Natural killer cell treated with Interleukin-12 subunit alpha and Interleukin-12 subunit beta and Interleukin-15 and Interleukin-18, amount 100 ng/mL, for 72 hours (primary cell): Measurements from ENCODE around the gene ZP1. TPM values are rescaled to one million over a fixed set of nuclear protein-coding genes. Genes with fewer than 3 reads are reported as not detected.
"Not testable (repeated sequence)": the region's sequence is repeated elsewhere in the genome, so short reads cannot be mapped to it uniquely, and the experiment has no call there.

Experiments
- ATAC-seq, 2 donors: fragments of 150-1000 bp; cut with Tn5 transposase in 1 of 2; sonication (Bioruptor Pico), chemical (Tn5 transposase) in 1 of 2; 2 replicates each; pipeline ENCODE4 v1.10.0; 2021
- DNase-seq: peaks from one replicate; pipeline ENCODE4 v3.0.0; 2022; ENCODE audit warnings: low spot score
- H3K27ac Mint-ChIP-seq, 2 donors: 1 replicate in 1 of 2; 2 replicates in 1 of 2; pipeline ENCODE4 v1.8.0; 2022; ENCODE audit warnings: mixed read lengths in 2 of 2, mild to moderate bottlenecking in 1 of 2, moderate library complexity in 1 of 2
- H3K27me3 Mint-ChIP-seq, 2 donors: 1 replicate in 1 of 2; 2 replicates in 1 of 2; pipeline ENCODE4 v1.8.0; 2022; ENCODE audit warnings: mixed read lengths in 2 of 2
- H3K36me3 Mint-ChIP-seq: one replicate; pipeline ENCODE4 v1.8.0; 2022; ENCODE audit warnings: mixed read lengths
- H3K4me1 Mint-ChIP-seq, 2 donors: 1 replicate in 1 of 2; 2 replicates in 1 of 2; pipeline ENCODE4 v1.8.0; 2022; ENCODE audit warnings: low read depth in 2 of 2, mixed read lengths in 2 of 2, mild to moderate bottlenecking in 1 of 2
- H3K4me3 Mint-ChIP-seq: one replicate; pipeline ENCODE4 v1.8.0; 2022; ENCODE audit warnings: mixed read lengths
- H3K9me3 Mint-ChIP-seq: 2 replicates; pipeline ENCODE4 v1.8.0; 2022; ENCODE audit warnings: mixed read lengths
- total RNA-seq, 2 donors: library from RNA; stranded (reverse); gene quantifications; one replicate each; pipeline ENCODE4 v1.2.3, GENCODE V29; 2022

Gene ZP1
- total RNA-seq, 2 donors from 2014 or later: not detected

- DNase-seq: no peak
- Mint-ChIP-seq H3K4me3 (no peak overlapping the region), H3K27ac (no peak overlapping the region), H3K36me3 (peaks cover 36% of the 10 kb centered on the region), H3K27me3 (no peaks in the 10 kb centered on the region), H3K9me3 (no peaks in the 10 kb centered on the region), H3K4me1 (peaks cover 0 to 5% of the 10 kb centered on the region in 2 donors)
- no peak for ATAC-seq
These were observed 28.3 kb downstream of the ZP1 start for GRCh38 chr11:60895687-60896086.

- DNase-seq (no peak), ATAC-seq (no peak)
These were observed 30.2 kb downstream of the ZP1 start for GRCh38 chr11:60897496-60897895.

GRCh38 chr11:60899046-60899936, 31.9 kb downstream of the ZP1 start:
- Mint-ChIP-seq H3K9me3 (no peaks in the 10 kb centered on the region), H3K4me1 (peaks cover 3 to 16% of the 10 kb centered on the region in 2 donors), H3K27me3 (no peaks in the 10 kb centered on the region), H3K36me3 (peaks cover 29% of the 10 kb centered on the region), H3K27ac (no peak overlapping the region), H3K4me3 (no peak overlapping the region)
- peak; percentile 67 for DNase-seq
- peak; percentile 67 to 76 for ATAC-seq

More at GRCh38 chr11:60897496-60897895, 30.2 kb downstream of the ZP1 start:
- H3K27me3 Mint-ChIP-seq: no peaks in the 10 kb centered on the region
- peaks cover 31% of the 10 kb centered on the region for H3K36me3 Mint-ChIP-seq
- H3K4me3 Mint-ChIP-seq: no peak overlapping the region
- peaks cover 0 to 2% of the 10 kb centered on the region in 2 donors for H3K4me1 Mint-ChIP-seq
- peak overlapping the region in 1 of 2 donors; percentile 47 for H3K27ac Mint-ChIP-seq
- H3K9me3 Mint-ChIP-seq: no peaks in the 10 kb centered on the region

GRCh38 chr11:60899977-60900376, 32.6 kb downstream of the ZP1 start:
- Mint-ChIP-seq H3K27ac (no peak overlapping the region), H3K27me3 (no peaks in the 10 kb centered on the region), H3K4me1 (peaks cover 7 to 18% of the 10 kb centered on the region in 2 donors), H3K4me3 (no peak overlapping the region), H3K36me3 (peaks cover 26% of the 10 kb centered on the region), H3K9me3 (no peaks in the 10 kb centered on the region)
- ATAC-seq (no peak), DNase-seq (no peak)

GRCh38 chr11:60900673-60901404, 33.5 kb downstream of the ZP1 start:
- Mint-ChIP-seq H3K36me3 (peaks cover 18% of the 10 kb centered on the region), H3K4me1 (peaks cover 15 to 25% of the 10 kb centered on the region in 2 donors), H3K27ac (no peak overlapping the region), H3K27me3 (no peaks in the 10 kb centered on the region), H3K4me3 (no peak overlapping the region), H3K9me3 (no peaks in the 10 kb centered on the region)
- no peak for DNase-seq
- ATAC-seq: no peak

GRCh38 chr11:60902625-60903024, 35.3 kb downstream of the ZP1 start:
- H3K27me3 Mint-ChIP-seq: no peaks in the 10 kb centered on the region
- DNase-seq: no peak
- H3K27ac Mint-ChIP-seq: no peak overlapping the region
- no peak overlapping the region for H3K4me3 Mint-ChIP-seq
- H3K36me3 Mint-ChIP-seq: peaks cover 9% of the 10 kb centered on the region
- peaks cover 26 to 31% of the 10 kb centered on the region in 2 donors for H3K4me1 Mint-ChIP-seq
- no peaks in the 10 kb centered on the region for H3K9me3 Mint-ChIP-seq
- ATAC-seq: no peak

GRCh38 chr11:60905047-60905446, 37.7 kb downstream of the ZP1 start:
- no peaks in the 10 kb centered on the region for H3K27me3 Mint-ChIP-seq
- peak overlapping the region; percentile 92 for H3K4me3 Mint-ChIP-seq
- no peak for ATAC-seq
- DNase-seq: no peak
- peak overlapping the region; percentile 87 to 95 for H3K27ac Mint-ChIP-seq
- H3K36me3 Mint-ChIP-seq: no peaks in the 10 kb centered on the region
- no peaks in the 10 kb centered on the region for H3K9me3 Mint-ChIP-seq
- H3K4me1 Mint-ChIP-seq: peaks cover 26 to 31% of the 10 kb centered on the region in 2 donors

GRCh38 chr11:60905551-60906113, 38.3 kb downstream of the ZP1 start:
- H3K36me3 Mint-ChIP-seq: no peaks in the 10 kb centered on the region
- H3K27ac Mint-ChIP-seq: peak overlapping the region; percentile 87 to 95
- no peaks in the 10 kb centered on the region for H3K27me3 Mint-ChIP-seq
- H3K4me3 Mint-ChIP-seq: peak overlapping the region; percentile 92
- H3K9me3 Mint-ChIP-seq: no peaks in the 10 kb centered on the region
- no peak for ATAC-seq
- DNase-seq: no peak
- peaks cover 26 to 31% of the 10 kb centered on the region in 2 donors for H3K4me1 Mint-ChIP-seq

GRCh38 chr11:60906132-60906972, 39.0 kb downstream of the ZP1 start, which contains the start of gene PRPF19:
TSS of gene PRPF19 (minus strand) at chr11:60906585. CDS start at chr11:60906382, 203 bp downstream.
- peak; percentile 96 to 98 for ATAC-seq
- DNase-seq: peak; percentile 98
- peak within 1 kb of the TSS; percentile 87 to 95 for H3K27ac Mint-ChIP-seq
- H3K36me3 Mint-ChIP-seq: no peaks in the 10 kb centered on the region
- H3K4me1 Mint-ChIP-seq: peaks cover 26 to 31% of the 10 kb centered on the region in 2 donors
- H3K9me3 Mint-ChIP-seq: no peaks in the 10 kb centered on the region
- H3K4me3 Mint-ChIP-seq: peak within 1 kb of the TSS; percentile 92
- H3K27me3 Mint-ChIP-seq: no peaks in the 10 kb centered on the region

- no peak for ATAC-seq
- DNase-seq: no peak
- Mint-ChIP-seq H3K9me3 (no peaks in the 10 kb centered on the region), H3K27me3 (no peaks in the 10 kb centered on the region), H3K4me1 (peaks cover 39 to 42% of the 10 kb centered on the region in 2 donors), H3K36me3 (no peaks in the 10 kb centered on the region), H3K27ac (peak overlapping the region in 1 of 2 donors; percentile 27), H3K4me3 (no peak overlapping the region)
These were observed 41.5 kb downstream of the ZP1 start for GRCh38 chr11:60908803-60909202.

GRCh38 chr11:60909680-60910280, 42.4 kb downstream of the ZP1 start:
- not testable (repeated sequence) for DNase-seq, ATAC-seq, H3K36me3 Mint-ChIP-seq, H3K27ac Mint-ChIP-seq, H3K4me3 Mint-ChIP-seq, H3K27me3 Mint-ChIP-seq, H3K9me3 Mint-ChIP-seq
- H3K4me1 Mint-ChIP-seq: peaks cover 36 to 40% of the 10 kb centered on the region in 2 donors

- peaks cover 38 to 41% of the 10 kb centered on the region in 2 donors for H3K4me1 Mint-ChIP-seq
These were observed 42.9 kb downstream of the ZP1 start for GRCh38 chr11:60910281-60910687.

More at GRCh38 chr11:60910281-60910687, 42.9 kb downstream of the ZP1 start:
- DNase-seq (no peak), ATAC-seq (no peak)
- Mint-ChIP-seq H3K27me3 (no peaks in the 10 kb centered on the region), H3K4me3 (no peak overlapping the region), H3K9me3 (no peaks in the 10 kb centered on the region), H3K27ac (peak overlapping the region in 1 of 2 donors; percentile 9), H3K36me3 (no peaks in the 10 kb centered on the region)
